Measurements from ENCODE around the gene APRT. TPM values are rescaled to one million over a fixed set of nuclear protein-coding genes. Genes with fewer than 3 reads are reported as not detected.

Gene APRT
- total and polyA plus RNA-seq, 4 experiments from 2014 or later = 171 to 624 (median 372) TPM

DNA sequence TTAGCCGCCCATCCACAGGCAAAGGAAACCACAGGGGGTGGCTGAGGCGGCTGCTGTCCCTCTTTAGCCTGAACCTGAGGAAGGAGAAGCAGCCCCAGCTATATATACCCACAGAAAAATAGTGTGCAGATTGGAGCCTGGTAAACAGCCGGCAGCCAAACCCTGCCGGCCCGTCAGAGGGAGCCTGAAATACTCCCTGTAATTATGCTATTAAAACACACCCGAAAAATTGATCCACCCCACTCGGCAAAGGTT, 33.5 kb downstream of the APRT start:
- no peaks in the 10 kb centered on the region for H3K36me3 ChIP-seq (ENCODE audit: insufficient read depth, low read length)
- Mint-ChIP-seq H3K9me3 (peaks cover 0 to 1% (median 0%) of the 10 kb centered on the region in 8 donors), H3K4me3 (peak overlapping the region in 4 of 8 donors; percentile 17 to 52 (median 32)), H3K36me3 (peaks cover 0 to 20% of the 10 kb centered on the region in 2 donors), H3K27me3 (no peaks in the 10 kb centered on the region), H3K27ac (peak overlapping the region in 6 of 7 donors; percentile 70 to 83 (median 78)), H3K4me1 (peaks cover 28 to 69% (median 51%) of the 10 kb centered on the region in 4 donors)
- DNase-seq = no peak
- ChIA-PET CTCF (ENCODE audit: partially characterized antibody) (interaction anchor here (0.7 to 10.7 kb wide), 2 partner anchors 33 to 40 kb away, joined by 3 to 137 read pairs; no protein-coding TSS in a partner anchor), POLR2A (ENCODE audit: partially characterized antibody) (interaction anchor here (8.8 kb wide), 1 partner anchor 32 kb away, joined by 138 read pairs; no protein-coding TSS in a partner anchor)
- peak overlapping the region; percentile 34 for H3K27ac ChIP-seq (ENCODE audit: low read depth, low read length)
- intact Hi-C loops (cut with micrococcal nuclease) = no loop called here
- peaks cover 72% of the 10 kb centered on the region for H3K4me1 ChIP-seq (ENCODE audit: insufficient read depth, low read length)
- no peaks in the 10 kb centered on the region for H3K9me3 ChIP-seq (ENCODE audit: control insufficient read depth in 1 of 2, low read length in 2 of 2)
- no peaks in the 10 kb centered on the region for H3K27me3 ChIP-seq (ENCODE audit: insufficient read depth, low read length)
- H3K4me3 ChIP-seq (ENCODE audit: low read length in 2 of 2) = no peak overlapping the region

GRCh38 chr16:88777471-88778270, 34.1 kb downstream of the APRT start:
- H3K4me1 ChIP-seq (ENCODE audit: insufficient read depth, low read length) = peaks cover 70% of the 10 kb centered on the region
- Mint-ChIP-seq H3K27ac (peak overlapping the region; percentile 24 to 84 (median 78)), H3K36me3 (peaks cover 0 to 17% of the 10 kb centered on the region in 2 donors), H3K4me1 (peaks cover 23 to 64% (median 46%) of the 10 kb centered on the region in 4 donors), H3K9me3 (peaks cover 0 to 1% (median 0%) of the 10 kb centered on the region in 8 donors), H3K4me3 (peak overlapping the region in 3 of 8 donors; percentile 20 to 52 (median 44)), H3K27me3 (no peaks in the 10 kb centered on the region)
- H3K27me3 ChIP-seq (ENCODE audit: insufficient read depth, low read length) = no peaks in the 10 kb centered on the region
- no peaks in the 10 kb centered on the region for H3K9me3 ChIP-seq (ENCODE audit: control insufficient read depth in 1 of 2, low read length in 2 of 2)
- H3K27ac ChIP-seq (ENCODE audit: low read depth, low read length) = peak overlapping the region; percentile 34
- intact Hi-C loops (cut with micrococcal nuclease) = no loop called here
- no peaks in the 10 kb centered on the region for H3K36me3 ChIP-seq (ENCODE audit: insufficient read depth, low read length)
- CTCF ChIA-PET (ENCODE audit: partially characterized antibody) = interaction anchor here (0.7 to 10.7 kb wide), 2 partner anchors 33 to 40 kb away, joined by 3 to 137 read pairs; no protein-coding TSS in a partner anchor
- no peak overlapping the region for H3K4me3 ChIP-seq (ENCODE audit: low read length in 2 of 2)
- no peak for DNase-seq
- POLR2A ChIA-PET (ENCODE audit: partially characterized antibody) = interaction anchor here (8.8 kb wide), 1 partner anchor 32 kb away, joined by 138 read pairs; no protein-coding TSS in a partner anchor

DNA sequence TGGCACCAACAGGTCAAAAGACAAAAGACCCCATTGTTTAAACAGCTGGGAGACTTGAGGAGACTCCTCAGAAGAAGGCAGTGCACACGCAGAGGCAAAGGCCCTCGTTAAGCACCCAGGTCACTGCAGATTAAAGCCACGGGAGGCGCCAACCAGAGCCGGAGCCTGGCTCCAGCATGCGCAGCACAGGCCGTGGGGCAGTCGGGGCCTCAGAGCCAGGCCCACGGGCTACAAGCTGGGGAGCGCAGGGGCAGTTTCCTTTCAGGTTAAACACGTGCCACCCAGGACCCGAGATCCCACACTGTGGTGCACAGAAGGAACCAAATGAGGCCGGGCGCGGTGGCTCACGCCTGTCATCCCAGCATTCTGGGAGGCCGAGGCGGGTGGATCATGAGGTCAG, 35.9 kb downstream of the APRT start:
- intact Hi-C loops (cut with micrococcal nuclease) = no loop called here
- Mint-ChIP-seq H3K4me1 (peaks cover 7 to 52% (median 32%) of the 10 kb centered on the region in 4 donors), H3K4me3 (peak overlapping the region in 1 of 8 donors; percentile 5), H3K9me3 (no peaks in the 10 kb centered on the region), H3K36me3 (peaks cover 0 to 10% of the 10 kb centered on the region in 2 donors), H3K27ac (peak overlapping the region in 3 of 7 donors; percentile 48 to 66 (median 54)), H3K27me3 (no peaks in the 10 kb centered on the region)
- H3K4me3 ChIP-seq (ENCODE audit: low read length in 2 of 2) = no peak overlapping the region
- H3K9me3 ChIP-seq (ENCODE audit: control insufficient read depth in 1 of 2, low read length in 2 of 2) = no peaks in the 10 kb centered on the region
- no peak overlapping the region for H3K27ac ChIP-seq (ENCODE audit: low read depth, low read length)
- DNase-seq = no peak
- no peaks in the 10 kb centered on the region for H3K27me3 ChIP-seq (ENCODE audit: insufficient read depth, low read length)
- CTCF ChIA-PET (ENCODE audit: partially characterized antibody) = no interaction called here
- POLR2A ChIA-PET (ENCODE audit: partially characterized antibody) = interaction anchor here (0.8 to 1.1 kb wide), 3 partner anchors 9 to 30 kb away, joined by 3 to 4 read pairs (median 3); no protein-coding TSS in a partner anchor
- peaks cover 66% of the 10 kb centered on the region for H3K4me1 ChIP-seq (ENCODE audit: insufficient read depth, low read length)
- H3K36me3 ChIP-seq (ENCODE audit: insufficient read depth, low read length) = no peaks in the 10 kb centered on the region

DNA sequence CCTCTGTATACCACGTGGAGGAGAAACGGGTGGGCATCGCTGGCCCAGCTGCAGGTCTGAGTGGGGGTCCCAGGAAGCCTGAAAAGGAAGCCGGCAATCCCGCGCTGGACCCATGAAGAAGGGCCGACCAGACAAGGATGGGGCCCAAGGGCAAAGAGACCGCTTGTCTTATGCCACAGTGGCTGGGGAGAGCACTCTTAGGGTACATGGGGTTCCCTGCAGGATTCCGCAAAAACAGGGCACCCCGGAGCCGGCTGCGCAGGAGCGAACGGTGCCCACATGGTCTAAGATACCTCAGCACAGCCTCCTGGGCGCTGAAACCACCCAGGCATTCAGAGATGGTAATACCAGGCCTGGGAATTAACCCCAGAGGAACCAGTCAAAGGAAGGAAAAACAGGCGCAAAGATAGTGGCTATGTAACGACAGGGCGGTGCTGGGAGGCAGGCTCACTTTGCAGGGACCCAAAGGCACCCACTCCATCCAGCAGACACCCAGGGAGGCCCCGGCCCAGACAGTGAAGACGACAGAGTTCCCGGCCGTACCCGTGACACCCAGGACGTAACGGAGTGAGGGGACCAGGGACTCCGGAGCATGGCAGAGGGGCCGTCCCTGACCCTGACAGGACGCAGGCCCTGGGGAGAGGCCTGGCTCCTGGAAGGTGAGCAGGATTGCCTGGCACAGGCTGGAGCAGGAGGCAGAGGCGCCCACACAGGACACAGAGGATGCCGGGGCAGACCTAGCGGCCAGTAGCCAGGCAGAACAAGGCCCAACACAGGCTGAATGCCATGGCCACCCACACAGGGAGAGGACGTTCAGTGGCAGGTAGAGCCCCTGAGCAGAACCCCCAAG, 37.0 kb downstream of the APRT start:
- H3K4me1 ChIP-seq (ENCODE audit: insufficient read depth, low read length) = peaks cover 66% of the 10 kb centered on the region
- H3K27ac Mint-ChIP-seq = peak overlapping the region in 3 of 7 donors; percentile 4 to 42 (median 35)
- H3K4me3 Mint-ChIP-seq = peak overlapping the region in 1 of 8 donors; percentile 7
- H3K27me3 ChIP-seq (ENCODE audit: insufficient read depth, low read length) = no peaks in the 10 kb centered on the region
- CTCF ChIA-PET (ENCODE audit: partially characterized antibody) = interaction anchor here (1.1 to 1.5 kb wide), 3 partner anchors 20 to 37 kb away, joined by 3 to 4 read pairs (median 4); no protein-coding TSS in a partner anchor
- POLR2A ChIA-PET (ENCODE audit: partially characterized antibody) = interaction anchor here (0.9 to 1.9 kb wide), 4 partner anchors 9 to 36 kb away, joined by 3 to 7 read pairs (median 3); no protein-coding TSS in a partner anchor
- peaks cover 0 to 6% of the 10 kb centered on the region in 2 donors for H3K36me3 Mint-ChIP-seq
- H3K9me3 ChIP-seq (ENCODE audit: control insufficient read depth in 1 of 2, low read length in 2 of 2) = no peaks in the 10 kb centered on the region
- H3K4me3 ChIP-seq (ENCODE audit: low read length in 2 of 2) = no peak overlapping the region
- H3K27ac ChIP-seq (ENCODE audit: low read depth, low read length) = no peak overlapping the region
- intact Hi-C loops (cut with micrococcal nuclease) = no loop called here
- DNase-seq = no peak
- H3K9me3 Mint-ChIP-seq = no peaks in the 10 kb centered on the region
- no peaks in the 10 kb centered on the region for H3K27me3 Mint-ChIP-seq
- no peaks in the 10 kb centered on the region for H3K36me3 ChIP-seq (ENCODE audit: insufficient read depth, low read length)
- H3K4me1 Mint-ChIP-seq = peaks cover 2 to 50% (median 24%) of the 10 kb centered on the region in 4 donors

DNA sequence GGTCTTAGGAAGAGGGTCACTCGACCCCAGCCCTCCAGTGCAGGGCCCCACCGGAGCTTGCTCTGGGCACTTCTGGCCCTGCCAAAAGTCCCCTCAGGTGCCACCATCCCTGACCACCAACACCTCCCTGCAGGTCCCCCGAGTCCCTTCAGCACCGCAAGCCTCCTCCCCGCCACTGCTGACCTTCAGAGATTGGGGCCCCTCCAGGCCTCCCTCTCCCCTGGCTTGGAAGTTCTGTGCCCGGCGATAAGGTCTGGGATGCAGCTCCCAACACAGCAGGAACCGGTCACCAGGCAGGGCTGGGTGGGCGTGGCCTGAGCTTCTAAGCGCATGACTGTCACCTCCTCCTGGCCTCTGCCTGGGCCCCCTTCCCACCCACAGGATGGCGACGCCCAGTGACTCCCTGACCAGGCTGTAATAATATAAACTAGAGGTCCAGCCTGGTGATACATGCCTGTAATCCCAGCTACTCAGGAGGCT, 37.9 kb downstream of the APRT start:
- peak overlapping the region in 2 of 7 donors; percentile 4 to 41 for H3K27ac Mint-ChIP-seq
- H3K27ac ChIP-seq (ENCODE audit: low read depth, low read length) = no peak overlapping the region
- no peaks in the 10 kb centered on the region for H3K9me3 Mint-ChIP-seq
- H3K4me3 ChIP-seq (ENCODE audit: low read length in 2 of 2) = no peak overlapping the region
- H3K9me3 ChIP-seq (ENCODE audit: control insufficient read depth in 1 of 2, low read length in 2 of 2) = no peaks in the 10 kb centered on the region
- ChIA-PET CTCF (ENCODE audit: partially characterized antibody) (interaction anchor here (1.1 to 1.5 kb wide), 3 partner anchors 19 to 36 kb away, joined by 3 to 4 read pairs (median 4); no protein-coding TSS in a partner anchor), POLR2A (ENCODE audit: partially characterized antibody) (interaction anchor here (0.9 to 1.9 kb wide), 5 partner anchors 8 to 37 kb away, joined by 3 to 10 read pairs (median 3); no protein-coding TSS in a partner anchor)
- peaks cover 0 to 6% of the 10 kb centered on the region in 2 donors for H3K36me3 Mint-ChIP-seq
- DNase-seq = peak in 1 of 5 donors; percentile 37
- intact Hi-C loops (cut with micrococcal nuclease) = no loop called here
- H3K4me3 Mint-ChIP-seq = peak overlapping the region in 1 of 8 donors; percentile 8
- H3K27me3 ChIP-seq (ENCODE audit: insufficient read depth, low read length) = no peaks in the 10 kb centered on the region
- peaks cover 4% of the 10 kb centered on the region for H3K36me3 ChIP-seq (ENCODE audit: insufficient read depth, low read length)
- H3K27me3 Mint-ChIP-seq = no peaks in the 10 kb centered on the region
- peaks cover 66% of the 10 kb centered on the region for H3K4me1 ChIP-seq (ENCODE audit: insufficient read depth, low read length)
- H3K4me1 Mint-ChIP-seq = peaks cover 5 to 51% (median 25%) of the 10 kb centered on the region in 4 donors

DNA sequence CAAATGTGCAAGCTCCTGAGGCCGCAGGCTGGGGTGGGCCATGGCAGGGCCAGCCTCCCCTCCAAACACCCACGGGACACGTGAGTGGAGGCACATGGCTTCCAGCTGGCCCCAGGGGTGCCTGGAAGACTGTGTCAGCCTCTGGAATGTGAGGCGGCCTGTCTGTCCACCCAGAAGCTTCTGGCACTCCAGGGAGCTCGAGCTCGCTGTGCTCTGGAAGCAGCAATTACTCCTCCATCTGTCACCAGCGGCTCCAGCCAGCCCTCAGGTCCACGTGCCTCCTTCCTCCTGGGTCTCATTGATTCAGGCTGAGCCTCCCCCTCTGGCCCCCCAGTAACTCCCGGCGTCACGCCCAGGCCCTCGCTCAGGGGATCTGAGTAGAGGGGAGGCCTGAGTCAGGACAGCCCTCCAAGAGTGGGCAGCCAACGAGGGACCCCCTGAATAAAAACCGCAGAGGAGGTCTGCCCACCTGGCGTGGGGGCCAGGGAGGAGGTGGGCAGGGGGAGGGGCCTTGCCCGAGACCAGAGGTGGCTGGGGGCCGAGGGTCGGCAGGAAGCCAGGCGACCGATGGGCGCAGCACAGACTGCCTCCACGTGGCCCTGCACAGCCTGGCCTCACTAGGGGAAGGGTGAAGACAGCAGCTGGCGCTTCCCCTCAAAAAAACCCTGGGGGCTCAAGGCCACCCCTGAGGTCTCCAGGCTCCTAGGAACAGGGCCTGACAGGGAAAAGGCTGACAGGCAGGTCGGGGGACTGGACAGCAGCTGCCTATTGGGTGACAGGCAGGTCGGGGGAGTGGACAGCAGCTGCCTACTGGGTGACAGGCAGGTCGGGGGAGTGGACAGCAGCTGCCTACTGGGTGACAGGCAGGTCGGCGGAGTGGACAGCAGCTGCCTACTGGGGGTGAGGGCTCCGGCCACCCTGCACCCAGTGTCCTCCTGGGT, 38.6 kb downstream of the APRT start:
- DNase-seq = peak in 1 of 5 donors; percentile 24
- no peaks in the 10 kb centered on the region for H3K9me3 ChIP-seq (ENCODE audit: control insufficient read depth in 1 of 2, low read length in 2 of 2)
- Mint-ChIP-seq H3K4me1 (peaks cover 5 to 49% (median 24%) of the 10 kb centered on the region in 4 donors), H3K27me3 (no peaks in the 10 kb centered on the region), H3K27ac (no peak overlapping the region), H3K4me3 (no peak overlapping the region), H3K36me3 (peaks cover 0 to 6% of the 10 kb centered on the region in 2 donors), H3K9me3 (no peaks in the 10 kb centered on the region)
- H3K27me3 ChIP-seq (ENCODE audit: insufficient read depth, low read length) = no peaks in the 10 kb centered on the region
- H3K4me1 ChIP-seq (ENCODE audit: insufficient read depth, low read length) = peaks cover 66% of the 10 kb centered on the region
- ChIA-PET POLR2A (ENCODE audit: partially characterized antibody) (interaction anchor here (0.9 to 1.9 kb wide), 5 partner anchors 9 to 37 kb away, joined by 3 to 10 read pairs (median 3); no protein-coding TSS in a partner anchor), CTCF (ENCODE audit: partially characterized antibody) (interaction anchor here (1.1 to 1.5 kb wide), 4 partner anchors 13 to 35 kb away, joined by 3 to 4 read pairs (median 4); no protein-coding TSS in a partner anchor)
- peaks cover 4% of the 10 kb centered on the region for H3K36me3 ChIP-seq (ENCODE audit: insufficient read depth, low read length)
- no peak overlapping the region for H3K4me3 ChIP-seq (ENCODE audit: low read length in 2 of 2)
- intact Hi-C loops (cut with micrococcal nuclease) = no loop called here
- H3K27ac ChIP-seq (ENCODE audit: low read depth, low read length) = no peak overlapping the region
